Left ventricle myocardium inferior (tissue), 1 donor: ENCODE data around the gene SEM1. TPM values are rescaled to one million over a fixed set of nuclear protein-coding genes. Genes with fewer than 3 reads are reported as not detected.

Experiments
- DNase-seq: peaks from one replicate; pipeline ENCODE4 v3.0.0-alpha.2; 2020
- H3K27ac ChIP-seq: fragments of 200-600 bp; replicated peaks from 2 replicates; pipeline ENCODE4 v1.8.0; 2021
- H3K27me3 ChIP-seq: fragments of 200-600 bp; 2 replicates; pipeline ENCODE4 v1.8.0; 2021; ENCODE audit warnings: low read depth
- H3K36me3 ChIP-seq: fragments of 200-600 bp; 2 replicates; pipeline ENCODE4 v1.8.0; 2021
- H3K4me1 ChIP-seq: fragments of 200-600 bp; 2 replicates; pipeline ENCODE4 v1.8.0; 2021
- H3K4me3 ChIP-seq: fragments of 200-600 bp; 2 replicates; pipeline ENCODE4 v1.8.0; 2021; ENCODE audit warnings: mild to moderate bottlenecking, moderate library complexity
- H3K9me3 ChIP-seq: fragments of 200-600 bp; replicated peaks from 2 replicates; pipeline ENCODE4 v1.8.0; 2021
- CTCF ChIP-seq: fragments of 200-600 bp; IDR thresholded peaks from 2 replicates; pipeline ENCODE4 v1.8.0; 2021; ENCODE audit warnings: antibody characterized with exemption, mild to moderate bottlenecking, borderline replicate concordance
- intact Hi-C: fragments of 100-400 bp; cut with micrococcal nuclease; formaldehyde crosslinking; loops from one replicate; pipeline ENCODE4 v1.11.0; 2022
- total RNA-seq: library from RNA; stranded (reverse); fragmentation: NEBNext Ultra II Directional; extraction: Animal tissue kit (Norgen Biotek cat#: 25700); gene quantifications from one replicate; pipeline ENCODE4 v1.2.1, GENCODE V29; 2021
- donor health status: DM: no; HTN: yes; CAD: no; lungs with severe emphysema.

SEM1 gene
- total RNA-seq, 1 donor from 2014 or later = 51.0 TPM

- TF ChIP-seq CTCF = no peak
These were observed 32.7 kb downstream of the SEM1 start for GRCh38 chr7:96676919-96677318.

GRCh38 chr7:96675548-96675947, 34.1 kb downstream of the SEM1 start:
- TF ChIP-seq CTCF = no peak
- Histone ChIP-seq H3K4me1 (peaks cover 8% of the 10 kb centered on the region), H3K4me3 (no peak overlapping the region), H3K27me3 (no peaks in the 10 kb centered on the region), H3K27ac (no peak overlapping the region), H3K36me3 (peaks cover 24% of the 10 kb centered on the region), H3K9me3 (no peaks in the 10 kb centered on the region)
- intact Hi-C loops = no loop called here
- DNase-seq = no peak

More at GRCh38 chr7:96676919-96677318, 32.7 kb downstream of the SEM1 start:
- no peaks in the 10 kb centered on the region for H3K27me3 ChIP-seq
- DNase-seq = no peak
- intact Hi-C loops = no loop called here
- peaks cover 5% of the 10 kb centered on the region for H3K9me3 ChIP-seq
- peaks cover 23% of the 10 kb centered on the region for H3K36me3 ChIP-seq
- H3K4me1 ChIP-seq = peaks cover 8% of the 10 kb centered on the region
- H3K27ac ChIP-seq = no peak overlapping the region
- H3K4me3 ChIP-seq = no peak overlapping the region

GRCh38 chr7:96674565-96674964, 35.1 kb downstream of the SEM1 start:
- no peak overlapping the region for H3K27ac ChIP-seq
- no peaks in the 10 kb centered on the region for H3K9me3 ChIP-seq
- intact Hi-C loops = no loop called here
- H3K4me3 ChIP-seq = no peak overlapping the region
- TF ChIP-seq CTCF = no peak
- peaks cover 8% of the 10 kb centered on the region for H3K4me1 ChIP-seq
- DNase-seq = no peak
- no peaks in the 10 kb centered on the region for H3K27me3 ChIP-seq
- peaks cover 33% of the 10 kb centered on the region for H3K36me3 ChIP-seq

GRCh38 chr7:96671854-96672253, 37.8 kb downstream of the SEM1 start:
- no peaks in the 10 kb centered on the region for H3K27me3 ChIP-seq
- H3K4me1 ChIP-seq = peaks cover 8% of the 10 kb centered on the region
- no peaks in the 10 kb centered on the region for H3K9me3 ChIP-seq
- peaks cover 53% of the 10 kb centered on the region for H3K36me3 ChIP-seq
- H3K4me3 ChIP-seq = no peak overlapping the region
- no peak overlapping the region for H3K27ac ChIP-seq
- TF ChIP-seq CTCF = no peak
- intact Hi-C loops = no loop called here
- DNase-seq = no peak

- Histone ChIP-seq H3K4me1 (peaks cover 4% of the 10 kb centered on the region), H3K9me3 (no peaks in the 10 kb centered on the region), H3K27me3 (no peaks in the 10 kb centered on the region), H3K4me3 (no peak overlapping the region), H3K27ac (no peak overlapping the region), H3K36me3 (peaks cover 57% of the 10 kb centered on the region)
- intact Hi-C loops = no loop called here
- no peak for TF ChIP-seq CTCF
- no peak for DNase-seq
These were observed 39.0 kb downstream of the SEM1 start for GRCh38 chr7:96670338-96671289.
